ENCODE results near the gene FOXD3. TPM values are rescaled to one million over a fixed set of nuclear protein-coding genes. Genes with fewer than 3 reads are reported as not detected.

Gene FOXD3
- total RNA-seq, 1 experiment from 2014 or later: 25.8 TPM

DNA sequence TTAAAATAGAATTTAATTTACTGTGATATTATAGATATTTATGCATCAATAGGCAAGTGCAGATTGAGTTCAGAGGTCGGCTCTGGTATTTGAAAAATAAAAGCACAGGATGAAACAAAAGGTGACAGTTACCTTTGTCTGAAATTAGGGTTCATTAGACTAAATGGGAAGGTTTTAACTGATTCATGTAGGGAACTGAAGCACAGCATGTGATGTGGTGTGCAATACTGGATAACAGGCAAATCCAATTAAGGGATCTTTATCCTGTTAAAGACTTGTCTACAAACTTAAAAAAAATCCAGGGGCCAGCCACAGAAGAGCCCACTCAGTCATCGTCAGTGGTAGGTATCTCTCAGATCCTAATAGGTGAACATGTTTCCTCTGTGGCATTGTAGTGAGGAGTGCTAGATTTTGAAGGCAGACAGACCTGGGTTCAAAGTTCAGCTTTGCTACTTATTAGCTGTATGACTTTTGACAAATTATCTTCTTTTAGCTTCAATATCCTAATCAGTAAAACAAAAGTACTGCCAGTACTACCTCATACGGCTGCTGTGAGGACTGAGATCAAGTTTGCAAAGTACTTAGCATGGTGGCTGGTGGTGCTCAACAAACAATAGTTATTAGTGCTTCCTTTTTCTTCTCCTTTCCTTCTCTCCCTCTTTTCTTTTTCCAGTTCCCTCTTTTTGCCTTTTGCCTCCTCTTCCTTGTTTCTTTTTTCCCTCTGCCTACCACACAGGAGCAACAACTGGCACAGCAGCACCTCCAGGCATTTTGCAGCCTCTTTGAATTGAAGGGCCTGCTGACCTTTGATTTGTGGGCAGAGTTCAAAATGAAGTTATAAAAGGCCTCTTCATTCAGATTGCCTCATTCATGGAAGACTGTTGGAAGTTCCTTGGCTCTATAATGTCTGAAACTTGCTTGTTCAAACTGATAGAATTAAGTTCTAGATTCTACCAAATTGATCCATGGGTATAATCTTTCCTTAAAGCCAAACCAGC lies 44.9 kb upstream of the FOXD3 start:
- Histone ChIP-seq H3K56ac (ENCODE audit: insufficient read length, low read depth, low read length) (no peak overlapping the region), H3K27ac (ENCODE audit: insufficient read length, low read depth, low read length) (no peak overlapping the region), H3K23me2 (ENCODE audit: insufficient read length, low read depth, low read length, poor library complexity, severe bottlenecking) (no peaks in the 10 kb centered on the region), H2BK12ac (ENCODE audit: insufficient read length, low read depth, low read length) (no peak overlapping the region), H2BK20ac (ENCODE audit: low read depth, low read length, poor library complexity, severe bottlenecking) (no peak overlapping the region), H3K18ac (ENCODE audit: insufficient read length, low read depth, low read length) (no peak overlapping the region), H3K79me1 (ENCODE audit: insufficient read depth, low read depth, low read length, poor library complexity, severe bottlenecking) (no peaks in the 10 kb centered on the region), H3K4ac (ENCODE audit: low read depth, low read length) (no peak overlapping the region), H3K27me3 (ENCODE audit: insufficient read depth, low read length) (no peaks in the 10 kb centered on the region), H4K8ac (replicated peaks; ENCODE audit: insufficient read length, low read depth, low read length) (no peak overlapping the region), H4K91ac (ENCODE audit: insufficient read length, low read depth, low read length) (no peak overlapping the region), H4K20me1 (ENCODE audit: control insufficient read depth, insufficient read depth, insufficient read length) (no peaks in the 10 kb centered on the region), H3K23ac (ENCODE audit: insufficient read length, low read depth, low read length) (no peak overlapping the region), H4K5ac (ENCODE audit: insufficient read length, low read depth, low read length) (no peak overlapping the region), H3T11ph (ENCODE audit: low read length) (no peak overlapping the region), H2AK5ac (ENCODE audit: insufficient read length, low read length) (no peak overlapping the region), H3K4me2 (ENCODE audit: insufficient read depth, insufficient read length, low read length) (no peak overlapping the region), H2BK5ac (ENCODE audit: insufficient read length, low read length) (no peak overlapping the region), H2AFZ (ENCODE audit: low read length) (no peak overlapping the region), H3K4me1 (ENCODE audit: insufficient read depth, low read length) (no peaks in the 10 kb centered on the region; the same call in 1 of the 2 replicates), H3K9me3 (ENCODE audit: control insufficient read depth, low read depth, low read length) (no peaks in the 10 kb centered on the region), H2BK15ac (ENCODE audit: low read depth, low read length) (no peak overlapping the region), H3K9ac (ENCODE audit: extremely low read depth, insufficient read length, low read length) (no peak overlapping the region), H3K14ac (ENCODE audit: insufficient read depth, low read length) (no peak overlapping the region), H3K79me2 (ENCODE audit: insufficient read depth, low read length) (no peaks in the 10 kb centered on the region), H2BK120ac (ENCODE audit: low read depth, low read length, poor library complexity, severe bottlenecking) (no peak overlapping the region)
- Mint-ChIP-seq H3K27ac (no peak overlapping the region; a peak in 1 of 7 replicates), H3K27me3 (ENCODE audit: low read depth) (0 out of 2 replicates have a peak, but pooled peaks cover 1% of the 10 kb centered on the region), H3K36me3 (ENCODE audit: insufficient read depth in 1 of 3, low read depth in 3 of 3) (no peaks in the 10 kb centered on the region), H3K9me3 (no peaks in the 10 kb centered on the region), H3K4me1 (peaks cover 21% of the 10 kb centered on the region in 2 experiments), H3K4me3 (no peak overlapping the region)
- TF ChIP-seq, protein P1, sequence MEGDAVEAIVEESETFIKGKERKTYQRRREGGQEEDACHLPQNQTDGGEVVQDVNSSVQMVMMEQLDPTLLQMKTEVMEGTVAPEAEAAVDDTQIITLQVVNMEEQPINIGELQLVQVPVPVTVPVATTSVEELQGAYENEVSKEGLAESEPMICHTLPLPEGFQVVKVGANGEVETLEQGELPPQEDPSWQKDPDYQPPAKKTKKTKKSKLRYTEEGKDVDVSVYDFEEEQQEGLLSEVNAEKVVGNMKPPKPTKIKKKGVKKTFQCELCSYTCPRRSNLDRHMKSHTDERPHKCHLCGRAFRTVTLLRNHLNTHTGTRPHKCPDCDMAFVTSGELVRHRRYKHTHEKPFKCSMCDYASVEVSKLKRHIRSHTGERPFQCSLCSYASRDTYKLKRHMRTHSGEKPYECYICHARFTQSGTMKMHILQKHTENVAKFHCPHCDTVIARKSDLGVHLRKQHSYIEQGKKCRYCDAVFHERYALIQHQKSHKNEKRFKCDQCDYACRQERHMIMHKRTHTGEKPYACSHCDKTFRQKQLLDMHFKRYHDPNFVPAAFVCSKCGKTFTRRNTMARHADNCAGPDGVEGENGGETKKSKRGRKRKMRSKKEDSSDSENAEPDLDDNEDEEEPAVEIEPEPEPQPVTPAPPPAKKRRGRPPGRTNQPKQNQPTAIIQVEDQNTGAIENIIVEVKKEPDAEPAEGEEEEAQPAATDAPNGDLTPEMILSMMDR (conservative IDR thresholded peaks at IDR 0.05): no peak
- no CpG with 5 or more reads among the region's 3 CpGs for WGBS (ENCODE audit: extremely low coverage, insufficient read length, low lambda C conversion rate)
- DNase-seq: no peak

Measured in H9 (cell line).